Inflammatory macrophage treated with lipopolysaccharide for 4 hours (primary cell): ENCODE measurements around the gene CHD6.

Source experiments
- DNase-seq: peaks from one replicate; pipeline ENCODE4 v3.0.0-alpha.2; 2020

Gene CHD6, protein sequence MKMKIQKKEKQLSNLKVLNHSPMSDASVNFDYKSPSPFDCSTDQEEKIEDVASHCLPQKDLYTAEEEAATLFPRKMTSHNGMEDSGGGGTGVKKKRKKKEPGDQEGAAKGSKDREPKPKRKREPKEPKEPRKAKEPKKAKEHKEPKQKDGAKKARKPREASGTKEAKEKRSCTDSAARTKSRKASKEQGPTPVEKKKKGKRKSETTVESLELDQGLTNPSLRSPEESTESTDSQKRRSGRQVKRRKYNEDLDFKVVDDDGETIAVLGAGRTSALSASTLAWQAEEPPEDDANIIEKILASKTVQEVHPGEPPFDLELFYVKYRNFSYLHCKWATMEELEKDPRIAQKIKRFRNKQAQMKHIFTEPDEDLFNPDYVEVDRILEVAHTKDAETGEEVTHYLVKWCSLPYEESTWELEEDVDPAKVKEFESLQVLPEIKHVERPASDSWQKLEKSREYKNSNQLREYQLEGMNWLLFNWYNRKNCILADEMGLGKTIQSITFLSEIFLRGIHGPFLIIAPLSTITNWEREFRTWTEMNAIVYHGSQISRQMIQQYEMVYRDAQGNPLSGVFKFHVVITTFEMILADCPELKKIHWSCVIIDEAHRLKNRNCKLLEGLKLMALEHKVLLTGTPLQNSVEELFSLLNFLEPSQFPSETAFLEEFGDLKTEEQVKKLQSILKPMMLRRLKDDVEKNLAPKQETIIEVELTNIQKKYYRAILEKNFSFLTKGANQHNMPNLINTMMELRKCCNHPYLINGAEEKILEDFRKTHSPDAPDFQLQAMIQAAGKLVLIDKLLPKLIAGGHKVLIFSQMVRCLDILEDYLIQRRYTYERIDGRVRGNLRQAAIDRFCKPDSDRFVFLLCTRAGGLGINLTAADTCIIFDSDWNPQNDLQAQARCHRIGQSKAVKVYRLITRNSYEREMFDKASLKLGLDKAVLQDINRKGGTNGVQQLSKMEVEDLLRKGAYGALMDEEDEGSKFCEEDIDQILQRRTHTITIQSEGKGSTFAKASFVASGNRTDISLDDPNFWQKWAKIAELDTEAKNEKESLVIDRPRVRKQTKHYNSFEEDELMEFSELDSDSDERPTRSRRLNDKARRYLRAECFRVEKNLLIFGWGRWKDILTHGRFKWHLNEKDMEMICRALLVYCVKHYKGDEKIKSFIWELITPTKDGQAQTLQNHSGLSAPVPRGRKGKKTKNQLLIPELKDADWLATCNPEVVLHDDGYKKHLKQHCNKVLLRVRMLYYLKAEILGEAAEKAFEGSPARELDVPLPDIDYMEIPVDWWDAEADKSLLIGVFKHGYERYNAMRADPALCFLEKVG (N-terminal part only)

DNA sequence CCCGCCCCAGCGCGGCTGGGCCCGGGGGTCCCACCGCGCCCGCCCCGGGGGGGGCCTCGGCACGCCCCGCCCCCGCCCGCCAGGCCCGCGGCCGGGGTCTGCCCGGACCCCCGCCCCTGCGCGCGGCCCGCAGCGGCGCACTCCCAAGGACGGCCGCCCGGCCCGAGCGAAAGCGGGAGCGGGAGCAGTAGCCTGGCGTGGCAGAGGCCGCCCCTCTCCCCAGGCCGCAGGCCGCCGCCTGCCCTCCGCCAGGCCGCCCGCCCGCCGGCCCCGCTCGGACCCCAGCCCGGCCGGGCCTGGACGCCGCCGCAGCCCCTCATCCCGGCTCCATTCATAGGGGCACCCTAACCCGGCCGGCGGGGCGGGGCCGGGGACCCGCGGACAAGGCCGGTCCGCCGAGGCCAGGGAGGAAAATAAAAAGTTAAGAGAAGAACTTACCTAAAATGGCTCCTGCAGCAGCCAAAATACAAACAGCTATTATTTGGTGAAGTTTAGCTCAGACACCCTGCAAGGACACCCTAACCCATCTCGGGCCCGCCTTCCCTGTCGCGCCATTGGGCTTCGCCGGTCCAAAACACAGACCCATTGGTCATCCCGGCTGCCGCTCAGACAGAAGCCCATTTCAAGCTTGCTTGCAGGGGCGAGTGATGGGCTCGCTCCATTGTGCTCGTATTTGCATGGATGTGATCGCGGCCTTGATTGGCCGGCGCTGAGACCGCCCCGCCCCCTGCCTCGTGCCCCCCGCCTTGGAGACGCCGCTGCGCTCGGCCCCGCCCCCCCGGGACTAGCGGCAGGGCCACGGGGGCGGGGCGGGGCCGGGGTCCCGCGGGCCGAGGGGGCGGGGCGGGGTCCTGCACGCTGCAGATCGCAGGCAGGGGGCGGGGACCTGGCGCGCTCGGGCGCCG is at the start of gene CHD6:
Gene CHD6 (minus strand): TSS at position 476 of the 905 bp plus-strand sequence. CDS start 67,040 bp downstream, outside the sequence.
- peak; percentile 99 for DNase-seq

DNA sequence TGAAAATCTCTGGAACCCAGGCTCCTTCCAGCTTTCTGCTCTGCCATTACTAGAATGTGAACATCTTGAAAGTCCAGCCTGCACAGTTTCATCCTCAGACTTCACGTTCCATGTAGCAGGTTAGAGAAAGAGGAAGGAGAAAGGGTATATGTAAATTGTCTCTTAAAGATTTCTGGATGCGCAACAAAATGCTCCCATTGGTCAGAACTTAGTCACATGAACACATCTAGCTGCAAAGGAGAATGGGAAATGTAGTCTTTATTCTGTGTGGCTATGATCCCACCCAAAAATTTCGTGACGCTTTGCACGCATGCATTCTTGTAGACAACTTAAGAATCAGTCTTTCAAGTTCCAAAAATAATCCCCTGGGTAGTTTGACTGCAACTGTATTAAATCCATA is 46.4 kb upstream of the CHD6 start:
- peak; percentile 24 for DNase-seq

DNA sequence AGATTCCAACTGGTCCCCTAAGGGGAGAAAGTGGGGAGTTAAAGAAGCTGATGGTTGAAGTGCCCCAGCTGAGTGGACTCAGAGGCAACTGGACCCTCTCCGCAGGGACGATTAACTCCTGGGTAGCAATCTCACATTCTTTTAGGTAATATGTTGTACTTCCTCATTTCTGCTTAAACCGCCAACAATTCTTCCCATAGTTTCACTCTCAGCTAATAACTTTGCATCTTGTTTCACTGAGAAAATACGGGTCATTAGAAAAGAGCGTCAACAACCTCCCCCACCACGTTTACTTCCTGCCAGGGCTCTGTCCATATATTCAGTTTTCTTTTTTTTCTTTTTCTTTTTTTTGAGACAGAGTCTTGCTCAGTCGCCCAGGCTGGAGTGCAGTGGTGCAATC is 39.5 kb upstream of the CHD6 start:
- peak; percentile 27 for DNase-seq

DNA sequence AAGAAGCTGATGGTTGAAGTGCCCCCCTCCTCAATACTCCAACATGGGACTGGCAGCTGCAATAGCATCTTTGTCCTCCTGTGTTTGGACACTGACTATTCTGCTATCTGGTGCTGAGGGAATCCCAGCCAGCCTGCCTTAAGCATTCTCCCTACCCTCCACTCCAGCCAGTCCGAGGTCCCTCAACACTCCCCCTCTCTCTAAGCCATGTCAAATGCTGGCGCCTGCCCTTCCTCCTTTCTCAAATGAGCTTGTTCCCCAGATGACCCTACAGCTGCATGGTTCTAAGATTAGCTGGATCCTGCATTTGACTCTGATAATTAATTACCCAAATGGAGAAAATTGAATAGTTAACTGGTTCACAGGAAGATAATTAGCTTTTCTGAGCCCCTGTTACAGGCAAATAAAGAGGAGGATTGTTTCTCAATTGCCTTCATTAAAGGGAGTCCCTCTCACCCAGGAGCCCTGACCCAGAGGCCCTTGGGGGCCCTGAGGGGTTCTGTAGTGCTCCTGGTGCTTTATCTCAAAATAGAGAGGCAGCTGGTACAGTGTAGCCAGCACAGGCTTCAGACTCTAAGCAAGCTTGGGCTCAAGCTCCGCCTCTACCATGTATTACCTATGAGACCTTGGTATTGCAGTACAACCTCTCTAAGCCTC is 37.9 kb upstream of the CHD6 start:
- DNase-seq: no peak

DNA sequence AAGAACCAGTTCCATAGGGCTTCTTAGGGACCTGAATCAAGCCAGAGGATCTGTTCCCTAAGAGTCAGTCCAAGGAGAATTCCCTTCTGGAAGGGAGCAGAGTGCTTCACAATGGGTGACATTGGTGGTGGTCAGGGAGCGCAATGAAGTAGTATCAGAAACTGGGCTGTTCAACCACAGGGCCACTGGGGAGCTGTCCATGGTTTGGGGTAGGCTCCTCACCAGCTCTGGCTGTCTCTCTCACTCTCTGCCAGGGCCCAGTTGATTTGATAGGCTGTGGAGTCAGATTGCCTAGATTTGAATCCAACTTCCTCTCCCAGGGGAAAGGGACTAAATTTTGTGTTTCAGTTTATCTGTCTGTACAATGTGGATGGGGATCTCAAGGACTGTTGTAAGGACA is 36.7 kb upstream of the CHD6 start:
- DNase-seq: no peak

DNA sequence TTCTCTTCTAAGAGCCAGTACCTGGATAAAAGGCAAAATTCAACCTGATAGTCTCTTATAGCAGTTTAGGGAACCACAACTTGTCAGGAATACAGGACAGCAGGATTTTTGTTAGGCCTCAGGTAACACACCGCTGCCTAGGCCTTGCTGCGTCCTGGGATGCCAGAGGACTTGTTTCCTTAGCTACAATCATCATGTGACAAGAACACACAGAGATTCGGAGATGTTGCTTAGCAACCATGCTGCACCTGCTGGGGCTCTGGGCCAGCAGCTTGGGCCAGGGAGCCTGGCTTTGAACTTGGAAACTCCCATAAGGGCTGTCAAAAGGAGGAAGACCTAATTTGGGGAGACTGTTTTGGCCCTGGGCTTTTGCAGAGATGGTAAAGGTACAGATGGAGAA is 36.1 kb upstream of the CHD6 start:
- DNase-seq: no peak

DNA sequence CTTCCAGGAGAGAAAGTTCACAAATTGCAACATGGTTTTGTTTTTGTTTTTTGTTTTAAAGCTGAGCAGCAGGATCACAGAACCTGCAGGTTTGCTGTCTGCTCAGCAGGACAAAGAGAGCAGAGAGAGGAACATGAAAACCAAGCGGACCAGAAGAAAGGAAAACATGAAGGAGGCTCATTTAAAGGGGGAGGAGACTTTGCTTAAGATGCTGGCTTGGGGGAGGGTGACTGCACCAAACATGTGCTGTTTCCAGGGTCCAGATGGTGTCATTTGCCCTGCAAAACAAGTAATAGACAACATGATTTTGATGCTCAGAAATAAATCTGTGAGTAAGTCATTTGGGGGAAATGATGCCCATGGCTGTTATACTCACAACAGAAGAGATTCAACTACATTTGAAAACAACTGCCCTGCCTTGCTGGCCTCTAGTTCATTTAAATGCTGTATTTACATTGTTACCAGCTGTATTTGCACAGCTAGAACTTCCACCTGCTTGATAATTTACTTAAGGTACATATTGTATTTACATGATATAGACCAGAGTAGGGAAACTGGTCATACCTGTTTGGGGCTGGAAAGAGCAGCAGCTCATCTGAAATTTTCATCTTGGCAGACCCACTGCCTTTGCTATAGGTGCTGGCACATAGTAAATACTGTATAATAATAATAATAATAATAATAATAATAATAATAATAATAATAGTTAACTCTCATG is 32.2 kb upstream of the CHD6 start:
- no peak for DNase-seq

DNA sequence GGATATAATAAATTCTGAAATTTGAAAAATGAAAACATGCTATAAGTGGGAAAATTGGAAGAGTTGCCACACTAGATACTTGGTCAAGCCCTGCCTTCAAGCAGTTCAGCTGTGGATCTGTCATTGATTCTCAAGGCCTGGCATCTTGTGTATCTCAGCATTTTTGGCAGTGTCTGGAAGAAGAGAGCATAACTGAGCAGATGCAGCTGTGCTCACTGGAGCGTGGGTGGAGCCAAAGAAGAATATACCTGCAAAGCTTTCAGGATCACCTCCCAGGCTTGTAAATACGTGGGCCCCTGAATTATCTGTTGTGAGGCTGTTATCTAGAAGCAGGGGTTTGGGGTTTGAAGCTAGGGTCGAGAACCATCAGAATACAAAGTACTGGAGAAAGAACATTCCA is 31.3 kb upstream of the CHD6 start:
- DNase-seq: no peak

DNA sequence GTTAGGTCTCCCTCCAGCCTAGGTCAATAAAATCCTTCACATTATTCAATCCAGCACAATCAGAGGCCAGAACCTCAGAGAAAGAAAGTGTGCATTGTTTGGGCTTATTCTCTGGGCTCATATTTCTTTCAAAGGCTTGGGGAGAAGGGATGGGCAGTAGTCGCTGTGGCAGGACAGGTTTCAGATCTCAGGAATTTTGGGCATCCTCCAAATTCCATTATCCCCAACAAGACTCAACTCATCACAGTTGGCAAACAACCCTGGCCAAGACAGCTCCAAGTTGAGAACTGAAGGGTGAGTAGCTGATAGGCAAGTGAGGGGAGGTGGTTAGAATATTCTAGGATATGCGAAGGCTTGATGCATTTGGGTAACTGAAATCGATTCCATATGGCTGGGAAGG is 27.2 kb upstream of the CHD6 start:
- DNase-seq: no peak

DNA sequence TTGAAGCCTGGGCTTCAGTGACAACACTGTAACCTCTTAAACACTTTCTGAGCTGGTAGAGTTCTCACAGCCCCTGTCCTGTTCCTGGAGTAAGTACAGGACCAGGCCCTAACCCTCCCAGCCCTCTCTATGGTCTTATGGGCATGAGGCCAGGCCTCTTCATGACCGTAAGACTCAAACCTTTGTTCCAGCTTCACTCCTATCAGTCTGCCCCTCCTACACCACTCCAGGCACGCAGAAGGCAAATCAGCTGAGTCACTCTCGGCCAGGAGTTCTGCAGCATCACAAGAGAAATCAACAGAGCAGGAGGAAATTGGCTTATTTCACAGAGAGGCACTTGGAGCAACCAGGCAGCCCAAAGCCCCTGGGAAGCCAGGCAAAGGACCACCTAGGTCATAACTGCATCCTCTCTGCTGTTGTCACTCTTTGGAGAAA is 25.3 kb upstream of the CHD6 start:
- DNase-seq: no peak

DNA sequence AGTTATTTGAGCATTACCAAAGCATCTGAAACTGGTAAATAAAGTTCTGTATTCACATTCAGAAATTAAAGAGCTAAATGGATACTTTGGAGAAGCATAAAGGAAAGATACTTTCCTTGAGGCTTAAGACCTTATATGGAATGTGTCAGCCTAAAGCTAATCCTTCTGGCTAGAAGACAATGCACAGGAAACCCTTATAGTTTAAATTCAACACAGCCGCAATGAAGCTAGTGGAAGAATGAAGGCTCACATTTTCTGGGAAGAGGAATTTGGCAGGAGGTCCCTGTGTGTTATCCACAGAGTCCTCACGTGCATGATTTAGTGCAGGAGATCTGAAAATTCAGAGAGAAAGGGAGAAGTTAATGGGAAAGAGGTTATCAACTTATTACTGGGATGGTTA is 21.5 kb upstream of the CHD6 start:
- no peak for DNase-seq

DNA sequence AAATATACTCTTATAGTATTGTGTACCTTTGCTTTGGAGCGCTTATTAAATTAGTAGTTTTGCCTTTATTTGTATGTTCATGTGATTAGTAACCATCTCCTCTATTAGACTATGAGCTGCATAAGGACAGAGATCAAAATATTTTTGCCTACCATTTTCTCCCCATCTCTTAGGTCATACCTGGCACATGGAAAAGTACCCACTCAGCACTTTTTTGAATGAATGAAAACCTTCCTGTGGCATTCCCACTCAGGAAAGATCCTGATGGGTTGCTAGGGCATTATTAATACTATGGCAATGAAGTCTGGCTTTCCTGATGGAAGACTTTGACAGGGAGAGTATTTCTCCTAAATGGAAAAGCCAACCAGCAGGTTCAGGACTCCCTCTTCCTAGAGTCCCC is 20.3 kb upstream of the CHD6 start:
- DNase-seq: no peak

DNA sequence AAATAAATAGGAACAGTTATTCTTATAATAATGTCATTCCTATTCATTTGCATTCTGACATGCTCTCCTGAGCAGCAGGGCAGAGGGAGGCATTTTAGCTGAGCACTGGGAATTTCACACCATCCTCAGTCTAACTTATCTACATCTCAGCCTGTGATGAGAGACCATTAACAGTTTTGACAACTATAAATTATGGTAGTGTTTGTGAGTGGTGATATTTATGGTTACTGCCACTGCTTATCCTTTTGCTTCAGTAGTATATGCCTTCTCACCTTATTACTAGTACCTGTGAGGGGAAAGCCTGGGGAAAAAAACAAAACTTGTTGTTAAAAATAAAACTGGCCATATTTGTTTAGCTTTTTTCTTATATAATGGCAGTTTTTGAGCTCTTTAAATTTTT is 17.0 kb upstream of the CHD6 start:
- DNase-seq: no peak

DNA sequence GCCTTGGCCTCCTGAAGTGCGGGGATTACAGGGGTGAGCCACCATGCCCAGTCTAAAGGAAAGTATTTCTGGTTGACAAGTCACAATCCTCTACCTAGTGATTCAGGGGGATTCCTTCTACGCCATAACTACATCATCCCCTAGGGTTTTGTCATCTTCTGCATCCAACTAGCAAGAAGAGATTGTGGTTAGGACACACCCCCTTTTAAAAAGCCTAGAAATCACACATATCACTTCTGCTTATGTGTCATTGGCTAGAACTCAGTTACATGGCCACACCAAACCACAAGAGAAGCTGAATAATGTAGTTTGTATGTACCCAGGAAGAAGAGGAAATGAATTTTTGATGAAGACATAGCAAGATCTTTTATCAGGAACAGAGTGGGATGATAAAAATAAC is 14.7 kb upstream of the CHD6 start:
- peak; percentile 90 for DNase-seq

DNA sequence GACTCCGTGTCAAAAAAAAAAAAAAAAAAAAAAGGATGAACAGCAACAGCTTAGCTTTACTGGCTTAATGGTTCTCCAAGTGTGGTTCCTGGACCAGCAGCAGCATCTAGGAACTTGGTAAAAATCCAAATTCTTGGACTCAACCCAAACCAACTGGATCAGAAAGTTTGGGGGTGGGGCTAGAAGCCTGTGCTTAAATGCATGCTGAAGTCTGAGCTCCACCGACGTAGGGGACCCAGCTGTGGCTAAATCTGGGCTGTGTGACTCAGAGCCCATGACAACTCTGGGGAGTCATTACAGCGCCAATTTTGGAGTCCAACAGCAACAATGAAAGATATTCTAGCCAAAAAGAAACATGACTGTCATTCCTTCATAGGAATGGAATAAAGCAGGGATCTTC is 13.6 kb upstream of the CHD6 start:
- DNase-seq: peak; percentile 16

DNA sequence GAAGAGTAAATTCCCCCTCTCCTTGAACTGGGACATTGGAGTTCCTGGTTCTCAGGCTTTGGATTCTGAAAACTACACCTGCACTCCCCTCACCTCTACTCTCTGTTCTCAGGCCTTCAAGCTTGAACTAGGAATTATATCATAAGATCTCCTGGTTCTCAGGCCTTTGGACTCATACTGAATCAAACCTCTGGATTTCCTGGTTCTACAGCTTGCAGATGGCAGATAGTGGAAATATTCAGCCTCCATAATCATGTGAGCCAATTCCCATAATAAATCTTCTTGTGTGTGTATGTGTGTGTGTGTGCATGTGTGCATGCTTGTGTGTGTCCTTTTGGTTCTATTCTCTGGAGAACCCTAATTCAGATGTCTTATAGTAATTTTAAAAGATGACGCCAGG is 12.7 kb upstream of the CHD6 start:
- DNase-seq: no peak

DNA sequence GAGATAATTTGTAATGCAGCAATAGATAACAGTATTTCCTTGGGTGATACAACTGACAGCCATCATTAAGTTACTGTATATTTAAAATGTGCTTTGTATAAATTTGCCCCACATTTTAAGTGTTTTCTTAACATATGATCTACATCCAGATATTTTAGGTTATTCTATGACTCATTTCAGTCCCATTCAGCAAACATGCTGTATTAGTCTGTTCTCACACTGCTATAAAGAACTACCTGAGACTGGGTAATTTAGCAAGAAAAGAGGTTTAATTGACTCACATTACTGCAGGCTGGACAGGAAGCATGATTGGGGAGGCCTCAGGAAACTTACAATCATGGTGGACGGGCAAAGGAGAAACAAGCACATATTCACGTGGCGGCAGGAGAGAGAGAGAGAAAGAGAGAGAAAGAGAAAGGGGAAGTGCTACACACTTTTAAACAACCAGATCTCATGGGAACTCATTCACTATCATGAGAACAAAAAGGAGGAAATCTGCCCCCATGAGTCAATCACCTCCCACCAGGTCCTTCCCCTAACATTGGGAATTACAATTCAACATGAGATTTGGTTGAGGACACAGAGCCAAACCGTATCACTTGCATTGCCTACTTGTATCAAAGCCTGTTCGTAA is 9.6 kb upstream of the CHD6 start:
- DNase-seq: peak; percentile 63

DNA sequence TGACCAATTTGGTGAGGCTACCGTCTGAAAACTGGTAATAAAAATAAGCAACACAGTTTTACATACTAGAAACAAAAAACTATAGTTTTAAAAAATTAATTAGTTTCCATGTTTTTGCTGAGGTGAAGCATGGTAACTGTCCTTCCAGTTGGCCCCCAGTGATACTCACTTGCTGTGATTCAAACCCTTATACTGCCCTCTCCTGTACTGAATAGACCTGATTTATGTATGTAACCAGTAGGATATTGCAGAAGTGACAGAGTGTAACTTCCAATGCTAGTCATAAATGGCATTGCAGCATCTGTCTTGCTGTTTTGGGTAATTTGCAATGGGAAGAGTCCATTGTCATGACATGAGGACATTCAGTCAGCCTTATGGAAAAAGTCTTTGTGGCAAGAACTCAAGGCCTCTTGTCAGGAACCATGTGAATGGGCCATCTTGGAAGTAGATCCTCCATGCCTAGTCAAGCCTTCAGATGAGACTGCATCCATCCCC is 8.9 kb upstream of the CHD6 start:
- DNase-seq: peak; percentile 49

DNA sequence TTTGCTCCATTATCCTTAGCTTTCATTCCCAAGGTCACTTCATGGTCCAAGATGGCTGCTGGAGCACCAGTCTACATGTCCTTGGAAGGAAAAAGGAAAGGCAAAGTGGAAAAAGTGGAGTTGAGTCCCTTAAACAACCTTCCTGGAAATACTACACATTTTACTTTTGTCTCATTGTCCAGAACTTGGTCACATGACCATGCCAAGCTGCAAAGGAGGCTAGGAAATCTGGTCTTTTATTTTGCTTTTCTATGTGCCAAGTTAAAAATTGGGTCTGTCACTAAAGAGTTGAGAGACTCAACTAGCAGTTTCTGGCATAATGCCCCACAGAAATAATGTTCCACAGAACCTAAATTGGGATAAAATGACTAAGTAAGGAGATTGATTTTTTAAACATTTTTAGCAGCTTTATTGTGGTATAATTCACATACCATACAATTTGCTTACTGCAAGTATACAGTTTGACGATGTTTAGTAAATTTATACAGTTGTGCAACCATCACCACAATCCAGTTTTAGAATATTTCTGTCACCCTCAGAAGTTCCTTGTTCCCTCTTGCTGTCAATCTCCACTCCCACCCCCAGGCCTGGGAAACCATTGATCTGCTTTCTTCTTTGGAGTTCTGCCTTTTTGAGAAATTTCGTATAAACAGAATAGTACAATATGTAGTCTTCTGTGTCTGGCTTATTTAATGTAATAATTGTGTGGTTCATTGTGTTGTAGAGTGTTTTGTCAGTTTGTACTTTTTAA is 5.6 kb upstream of the CHD6 start:
- DNase-seq: peak; percentile 66
